VCaP (cell line): ENCODE data around the gene GTF2IRD1.

Experiments used
- H3K27ac ChIP-seq: fragments of 450-650 bp; 2 replicates; pipeline ENCODE4 v1.5.1; 2017
- TF ChIP-seq, protein P1 (sequence below): fragments of 450-650 bp; conservative IDR thresholded peaks from 2 replicates; pipeline ENCODE4 v1.5.1; 2017; ENCODE audit warnings: mild to moderate bottlenecking, moderate library complexity

GTF2IRD1 gene, protein sequence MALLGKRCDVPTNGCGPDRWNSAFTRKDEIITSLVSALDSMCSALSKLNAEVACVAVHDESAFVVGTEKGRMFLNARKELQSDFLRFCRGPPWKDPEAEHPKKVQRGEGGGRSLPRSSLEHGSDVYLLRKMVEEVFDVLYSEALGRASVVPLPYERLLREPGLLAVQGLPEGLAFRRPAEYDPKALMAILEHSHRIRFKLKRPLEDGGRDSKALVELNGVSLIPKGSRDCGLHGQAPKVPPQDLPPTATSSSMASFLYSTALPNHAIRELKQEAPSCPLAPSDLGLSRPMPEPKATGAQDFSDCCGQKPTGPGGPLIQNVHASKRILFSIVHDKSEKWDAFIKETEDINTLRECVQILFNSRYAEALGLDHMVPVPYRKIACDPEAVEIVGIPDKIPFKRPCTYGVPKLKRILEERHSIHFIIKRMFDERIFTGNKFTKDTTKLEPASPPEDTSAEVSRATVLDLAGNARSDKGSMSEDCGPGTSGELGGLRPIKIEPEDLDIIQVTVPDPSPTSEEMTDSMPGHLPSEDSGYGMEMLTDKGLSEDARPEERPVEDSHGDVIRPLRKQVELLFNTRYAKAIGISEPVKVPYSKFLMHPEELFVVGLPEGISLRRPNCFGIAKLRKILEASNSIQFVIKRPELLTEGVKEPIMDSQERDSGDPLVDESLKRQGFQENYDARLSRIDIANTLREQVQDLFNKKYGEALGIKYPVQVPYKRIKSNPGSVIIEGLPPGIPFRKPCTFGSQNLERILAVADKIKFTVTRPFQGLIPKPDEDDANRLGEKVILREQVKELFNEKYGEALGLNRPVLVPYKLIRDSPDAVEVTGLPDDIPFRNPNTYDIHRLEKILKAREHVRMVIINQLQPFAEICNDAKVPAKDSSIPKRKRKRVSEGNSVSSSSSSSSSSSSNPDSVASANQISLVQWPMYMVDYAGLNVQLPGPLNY

DNA sequence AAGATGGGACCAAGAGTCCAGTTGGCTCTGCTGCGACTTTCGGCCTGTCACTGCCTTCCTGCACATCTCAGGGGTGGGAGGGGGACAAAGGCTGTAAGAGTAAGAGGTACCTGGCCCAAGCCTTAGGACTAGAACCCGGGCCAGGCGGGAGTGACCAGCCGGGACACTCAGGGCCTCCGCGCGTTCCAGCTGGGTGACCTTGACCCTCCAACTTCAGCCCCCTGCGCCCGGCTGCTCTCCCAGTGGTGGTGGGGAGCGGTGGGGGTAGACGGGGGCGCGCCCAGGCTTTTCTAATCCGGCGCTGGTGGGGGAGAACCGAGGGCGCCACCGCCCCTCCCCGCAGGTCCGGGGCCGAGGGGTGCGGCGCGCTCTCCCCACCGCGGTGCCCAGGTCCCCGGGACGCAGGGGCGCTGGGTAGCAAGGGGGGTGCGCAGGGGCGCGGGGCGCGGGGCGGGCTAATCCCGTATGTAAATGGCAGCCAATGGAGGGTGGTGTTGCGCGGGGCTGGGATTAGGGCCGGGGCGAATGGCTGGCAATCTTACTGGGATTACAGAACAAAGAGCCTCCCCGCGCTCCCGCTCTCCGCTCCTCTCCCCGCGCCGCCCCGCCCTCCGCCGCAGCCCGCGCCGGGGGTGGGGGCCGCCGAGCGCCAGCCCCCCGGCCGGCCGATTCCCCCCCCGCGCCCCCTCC, at the start of gene GTF2IRD1:
TSS of gene GTF2IRD1 (plus strand) at position 585 of the 690 bp plus-strand sequence. CDS start 54,175 bp downstream, outside the sequence.
- TF ChIP-seq, protein P1, sequence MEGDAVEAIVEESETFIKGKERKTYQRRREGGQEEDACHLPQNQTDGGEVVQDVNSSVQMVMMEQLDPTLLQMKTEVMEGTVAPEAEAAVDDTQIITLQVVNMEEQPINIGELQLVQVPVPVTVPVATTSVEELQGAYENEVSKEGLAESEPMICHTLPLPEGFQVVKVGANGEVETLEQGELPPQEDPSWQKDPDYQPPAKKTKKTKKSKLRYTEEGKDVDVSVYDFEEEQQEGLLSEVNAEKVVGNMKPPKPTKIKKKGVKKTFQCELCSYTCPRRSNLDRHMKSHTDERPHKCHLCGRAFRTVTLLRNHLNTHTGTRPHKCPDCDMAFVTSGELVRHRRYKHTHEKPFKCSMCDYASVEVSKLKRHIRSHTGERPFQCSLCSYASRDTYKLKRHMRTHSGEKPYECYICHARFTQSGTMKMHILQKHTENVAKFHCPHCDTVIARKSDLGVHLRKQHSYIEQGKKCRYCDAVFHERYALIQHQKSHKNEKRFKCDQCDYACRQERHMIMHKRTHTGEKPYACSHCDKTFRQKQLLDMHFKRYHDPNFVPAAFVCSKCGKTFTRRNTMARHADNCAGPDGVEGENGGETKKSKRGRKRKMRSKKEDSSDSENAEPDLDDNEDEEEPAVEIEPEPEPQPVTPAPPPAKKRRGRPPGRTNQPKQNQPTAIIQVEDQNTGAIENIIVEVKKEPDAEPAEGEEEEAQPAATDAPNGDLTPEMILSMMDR: no peak
- H3K27ac ChIP-seq: peak within 1 kb of the TSS; percentile 89

DNA sequence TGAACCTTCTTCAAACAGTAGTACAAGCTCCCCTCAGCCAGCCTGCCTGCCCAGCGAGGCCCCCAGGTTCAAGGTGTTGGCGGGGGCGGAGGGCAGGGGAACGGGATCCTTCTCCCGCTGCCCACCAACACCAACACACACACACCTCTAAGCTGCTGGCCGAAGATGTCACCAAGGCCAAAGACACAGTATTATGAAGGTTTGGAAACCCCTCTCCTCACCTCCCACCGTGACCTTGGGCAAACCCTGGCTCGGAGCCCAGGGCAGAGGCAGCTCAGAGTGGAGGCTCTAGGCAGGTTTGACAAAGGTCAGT, 49.4 kb upstream of the GTF2IRD1 start:
- H3K27ac ChIP-seq: no peak overlapping the region
- TF ChIP-seq, protein P1: no peak

DNA sequence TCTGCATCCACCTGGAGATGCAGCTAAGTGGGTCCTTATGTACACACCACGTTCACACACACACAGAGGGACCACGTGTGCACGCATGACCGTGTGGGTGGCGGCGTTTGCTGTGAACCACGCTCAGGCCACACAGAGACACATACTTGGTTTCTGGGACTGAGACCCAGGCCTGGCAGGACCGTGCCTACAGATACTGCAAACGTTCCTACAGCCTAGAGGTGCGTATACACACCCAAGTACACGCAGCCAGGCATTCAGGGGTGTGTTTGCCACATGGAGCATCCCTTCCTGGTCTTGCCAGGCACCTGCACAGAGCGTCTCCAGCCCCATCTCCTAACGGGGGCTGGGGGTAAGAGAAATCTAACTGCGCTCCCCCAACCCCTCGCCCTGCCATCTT, 49.0 kb upstream of the GTF2IRD1 start:
- no peak overlapping the region for H3K27ac ChIP-seq
- TF ChIP-seq, protein P1: no peak

DNA sequence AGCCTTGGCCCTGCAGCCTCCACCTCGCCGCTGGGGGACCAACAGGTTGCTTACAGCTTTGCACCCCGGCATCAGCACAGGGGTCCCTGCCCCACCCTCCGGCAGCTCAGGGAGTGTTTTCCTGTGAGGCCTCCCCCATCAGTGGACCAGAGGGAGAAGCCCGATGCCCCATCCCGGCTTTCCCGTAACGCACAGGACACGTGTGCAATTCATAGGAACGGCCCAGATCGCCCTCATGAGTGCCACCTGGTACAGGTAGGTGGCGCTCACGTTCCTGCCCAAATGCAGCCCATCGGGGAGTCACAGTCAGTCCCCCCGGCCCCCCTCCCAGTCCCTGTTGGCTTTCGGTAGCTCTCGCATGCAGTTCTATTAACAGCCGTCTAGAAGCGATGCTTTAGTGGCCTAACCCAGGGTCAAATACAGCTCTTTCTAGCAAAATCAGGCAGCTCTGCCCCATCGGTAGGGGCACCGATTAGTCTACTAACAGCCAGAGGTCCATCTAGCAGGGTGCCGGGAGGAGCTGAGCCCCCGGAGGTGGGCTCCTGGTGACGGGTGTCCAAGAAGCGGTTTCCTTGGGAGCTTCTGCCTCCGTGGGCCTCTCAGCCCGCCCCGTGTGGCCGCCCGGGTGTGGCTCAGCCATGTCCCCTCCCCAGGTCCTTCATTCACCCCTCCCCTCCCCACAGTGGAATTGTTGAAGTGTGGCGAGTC, 48.4 kb upstream of the GTF2IRD1 start:
- no peak overlapping the region for H3K27ac ChIP-seq
- TF ChIP-seq, protein P1: peak; percentile 56

DNA sequence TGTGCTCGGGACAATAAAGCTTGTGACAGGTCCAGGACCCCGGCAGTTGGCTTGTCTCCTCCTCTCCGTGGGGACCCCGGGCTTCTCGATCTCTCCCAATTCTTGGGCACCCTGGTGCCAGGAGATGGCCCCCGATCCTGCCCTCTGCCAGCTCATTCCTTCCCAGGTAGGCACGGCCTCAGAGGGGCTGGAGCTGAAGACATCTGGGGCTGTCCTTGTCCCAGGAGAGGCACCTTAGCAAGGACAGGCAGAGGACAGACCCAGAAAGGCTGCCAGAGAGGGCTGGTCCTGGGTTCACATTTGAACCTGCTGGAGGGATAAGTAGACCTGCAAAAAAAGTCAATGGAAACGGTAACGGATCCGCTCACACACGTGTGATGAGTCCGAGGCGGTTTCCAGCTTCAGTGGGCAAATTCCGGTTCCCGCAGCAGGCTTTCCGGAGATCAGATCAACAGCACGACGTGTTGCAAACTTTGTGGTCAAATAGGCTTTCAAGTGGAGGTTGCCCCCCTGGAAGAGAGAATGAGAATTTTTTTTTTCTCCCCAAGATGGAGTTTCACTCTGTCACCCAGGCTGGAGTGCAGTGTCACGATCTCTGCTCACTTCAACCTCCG, 47.7 kb upstream of the GTF2IRD1 start:
- TF ChIP-seq, protein P1: no peak
- H3K27ac ChIP-seq: no peak overlapping the region

DNA sequence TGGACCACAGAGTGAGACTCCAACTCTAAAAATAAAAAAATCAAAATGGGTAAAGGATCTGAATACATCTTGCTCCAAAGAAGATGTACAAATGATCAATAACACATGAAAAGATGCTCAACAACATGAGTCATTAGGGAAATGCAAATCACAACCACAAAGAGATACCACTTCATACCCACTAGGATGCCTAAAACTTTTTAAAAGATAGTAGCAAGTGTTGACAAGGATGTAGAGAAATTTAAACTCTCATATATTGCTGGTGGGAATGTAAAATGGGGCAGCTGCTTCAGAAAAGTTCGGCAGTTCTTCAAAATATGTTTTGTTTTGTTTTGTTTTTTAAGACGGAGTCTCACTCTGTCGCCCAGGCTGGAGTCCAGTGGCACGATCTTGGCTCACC, 45.7 kb upstream of the GTF2IRD1 start:
- no peak overlapping the region for H3K27ac ChIP-seq
- TF ChIP-seq, protein P1: no peak
